HepG2 (cell line): ENCODE results near the gene PLA2G12B. TPM values are rescaled to one million over a fixed set of nuclear protein-coding genes. Genes with fewer than 3 reads are reported as not detected.

Experiments
- ATAC-seq: fragments of 200-7000 bp; cut with Tn5 transposase; 3 replicates; pipeline ENCODE4 v1.9.1; 2020; ENCODE audit warnings: mild to moderate bottlenecking, moderate library complexity
- BruUV-seq: library from RNA; stranded (reverse); fragments of 400-500 nt; replicated peaks from 2 replicates; lab custom pipeline; 2021; lab: Mats Ljungman, UMichigan
- CTCF ChIA-PET: fragments of 300-600 bp; formaldehyde crosslinking; extraction: SDS; loops from one replicate; lab custom pipeline; 2021; ENCODE audit warnings: low total read pairs, inconsistent platforms, low intra/inter-chr PET ratio; lab: Yijun Ruan, JAX
- POLR2A ChIA-PET: fragments of 350-600 bp; sonication (Branson Sonifier 250); formaldehyde crosslinking; loops from one replicate; lab custom pipeline; 2020; ENCODE audit warnings: antibody characterized with exemption, inconsistent platforms; lab: Yijun Ruan, JAX
- DNase-seq: peaks from one replicate; pipeline ENCODE4 v3.0.0-alpha.2; 2015; ENCODE audit warnings: low spot score
- FAIRE-seq: peaks from 3 replicates; lab custom pipeline; 2011; peaks lifted over from hg19 to GRCh38; lab: Jason Lieb, UNC
- H2AFZ ChIP-seq: one replicate; pipeline ENCODE4 v1.6.1; 2011; ENCODE audit warnings: low read length, inconsistent platforms
- H3K27ac ChIP-seq: fragments of 300-600 bp; 3 replicates; pipeline ENCODE4 v1.8.0; 2011; ENCODE audit warnings: mixed run types, mild to moderate bottlenecking, mixed read lengths, low read length, inconsistent platforms; ENCODE audit not compliant: insufficient read depth; ENCODE audit errors: extremely low read length
- H3K27me3 ChIP-seq, 2 experiments: fragments of 200-600 bp in 1 of 2; 2 replicates in 1 of 2; 3 replicates in 1 of 2; pipeline versions ENCODE4 v1.6.0 to v1.8.0; 2011; ENCODE audit warnings: low read length in 2 of 2, mild to moderate bottlenecking in 2 of 2, moderate library complexity in 2 of 2, inconsistent platforms in 1 of 2; ENCODE audit not compliant: insufficient read depth in 2 of 2, control insufficient read depth in 1 of 2
- H3K36me3 ChIP-seq, 2 experiments: fragments of 200-600 bp in 1 of 2; replicated peaks in 1 of 2; 2 replicates in 1 of 2; 3 replicates in 1 of 2; pipeline versions ENCODE4 v1.5.1 to v1.8.0; 2011; ENCODE audit warnings: low read length in 2 of 2, inconsistent platforms in 1 of 2; ENCODE audit not compliant: insufficient read depth in 2 of 2, control insufficient read depth in 1 of 2
- H3K4me1 ChIP-seq: 2 replicates; pipeline ENCODE4 v1.5.1; 2012; ENCODE audit warnings: low read length, inconsistent platforms; ENCODE audit not compliant: insufficient read depth
- H3K4me2 ChIP-seq: 2 replicates; pipeline ENCODE4 v1.6.0; 2011; ENCODE audit warnings: low read depth, low read length, inconsistent platforms
- H3K4me3 ChIP-seq, 3 experiments: fragments of 200-600 bp in 1 of 3; sonication (generic), shearing (Covaris generic) in 1 of 3; replicated peaks in 1 of 3; 2 replicates each; pipeline ENCODE4 v1.5.1; 2011 to 2016; ENCODE audit warnings: low read length in 3 of 3, inconsistent platforms in 2 of 3, low read depth in 2 of 3, mild to moderate bottlenecking in 2 of 3, control low read depth in 1 of 3, mixed read lengths in 1 of 3; ENCODE audit not compliant: insufficient read depth in 1 of 3
- H3K79me2 ChIP-seq: one replicate; pipeline ENCODE4 v1.6.1; 2011; ENCODE audit warnings: low read length, inconsistent platforms; ENCODE audit not compliant: insufficient read depth
- H3K9ac ChIP-seq: 2 replicates; pipeline ENCODE4 v1.6.0; 2011; ENCODE audit warnings: mild to moderate bottlenecking, low read depth, low read length, inconsistent platforms; ENCODE audit not compliant: insufficient read depth
- H3K9me3 ChIP-seq: 2 replicates; pipeline ENCODE4 v1.5.1; 2012; ENCODE audit warnings: mild to moderate bottlenecking, low read length
- H4K20me1 ChIP-seq: 2 replicates; pipeline ENCODE4 v1.6.0; 2011; ENCODE audit warnings: inconsistent platforms, mild to moderate bottlenecking, low read length, moderate library complexity; ENCODE audit not compliant: insufficient read depth
- AHR ChIP-seq: IDR thresholded peaks from 2 replicates; pipeline ENCODE4 v1.6.1; 2018; ENCODE audit warnings: missing genetic modification reagents, missing compliant biosample characterization
- ATF7 ChIP-seq, 2 experiments: fragments of 450-650 bp in 1 of 2; sonication (generic) in 1 of 2; formaldehyde crosslinking in 1 of 2; IDR thresholded peaks; 2 replicates each; pipeline versions ENCODE4 v1.4.0 to v1.6.1; 2016 to 2020; ENCODE audit warnings: antibody characterized with exemption in 1 of 2, mild to moderate bottlenecking in 1 of 2, missing genetic modification reagents in 1 of 2
- BCL6 ChIP-seq: IDR thresholded peaks from 2 replicates; pipeline ENCODE4 v1.6.1; 2016; ENCODE audit warnings: missing genetic modification reagents, missing compliant biosample characterization
- FOXK1 ChIP-seq: sonication (generic); formaldehyde crosslinking; IDR thresholded peaks from 2 replicates; pipeline ENCODE4 v1.4.0; 2020; ENCODE audit warnings: low read depth, missing genetic modification reagents, borderline replicate concordance
- HMGA1 ChIP-seq: sonication (generic); formaldehyde crosslinking; conservative IDR thresholded peaks from 2 replicates; pipeline ENCODE4 v1.4.0; 2020; ENCODE audit warnings: missing genetic modification reagents
- PRPF4 ChIP-seq: fragments of 200-400 bp; formaldehyde crosslinking; IDR thresholded peaks from 2 replicates; pipeline ENCODE4 v1.6.1; 2016; ENCODE audit warnings: low read length, low read depth; ENCODE audit not compliant: poor library complexity, severe bottlenecking
- RBM22 ChIP-seq: fragments of 200-400 bp; formaldehyde crosslinking; optimal IDR thresholded peaks from 2 replicates; pipeline ENCODE3; 2017; ENCODE audit warnings: mild to moderate bottlenecking, low read length, moderate library complexity
- SNAPC5 ChIP-seq: sonication (generic); formaldehyde crosslinking; IDR thresholded peaks from 2 replicates; pipeline ENCODE4 v1.8.1; 2023; ENCODE audit warnings: mild to moderate bottlenecking, missing genetic modification reagents, borderline replicate concordance
- ZBTB4 ChIP-seq: sonication (generic); formaldehyde crosslinking; IDR thresholded peaks from 2 replicates; pipeline ENCODE4 v1.4.0; 2020; ENCODE audit warnings: missing genetic modification reagents, mild to moderate bottlenecking, borderline replicate concordance
- ZNF121 ChIP-seq: sonication (generic); formaldehyde crosslinking; IDR thresholded peaks from 2 replicates; pipeline ENCODE4 v1.5.0; 2020; ENCODE audit warnings: mild to moderate bottlenecking, missing genetic modification reagents
- ZNF138 ChIP-seq: sonication (generic); formaldehyde crosslinking; IDR thresholded peaks from 2 replicates; pipeline ENCODE4 v1.5.0; 2020; ENCODE audit warnings: mild to moderate bottlenecking, low read depth, missing genetic modification reagents
- ZNF33A ChIP-seq: sonication (generic); formaldehyde crosslinking; IDR thresholded peaks from 2 replicates; pipeline ENCODE4 v1.5.1; 2020; ENCODE audit warnings: missing genetic modification reagents, mild to moderate bottlenecking, moderate library complexity, borderline replicate concordance
- ZNF382 ChIP-seq: sonication (generic); formaldehyde crosslinking; IDR thresholded peaks from 2 replicates; pipeline ENCODE4 v1.5.0; 2020; ENCODE audit warnings: missing genetic modification reagents, mild to moderate bottlenecking, borderline replicate concordance
- ZNF792 ChIP-seq: IDR thresholded peaks from 2 replicates; pipeline ENCODE4 v1.6.1; 2016
- WGBS: methylation state at CpG from one replicate; pipeline ENCODE4 v1.1.6; 2017; ENCODE audit warnings: low lambda C conversion rate; 5-methylcytosine and 5-hydroxymethylcytosine counted together
- in situ Hi-C: cut with HindIII; loops from 2 replicates; pipeline ENCODE4 v1.10.0; 2017; ENCODE audit warnings: low pct_unique_long_range_greater_than_20kb; ENCODE audit not compliant: extremely low pct_ligation_motif_present
- intact Hi-C: fragments of 100-400 bp; cut with micrococcal nuclease; formaldehyde crosslinking; loops from one replicate; pipeline ENCODE4 v1.10.0; 2022; ENCODE audit not compliant: unreplicated experiment
- polyA plus RNA-seq, 8 experiments: library from polyadenylated mRNA; depleted of rRNA in 3 of 8; stranded (reverse) in 7 of 8; unstranded in 1 of 8; fragments of >200 nt; fragmentation: Illumina TruSeq in 4 of 8; extraction: Trizol in 4 of 8; gene quantifications; 2 replicates each; pipeline versions ENCODE4 v1.2.1 to v1.2.3, GENCODE V29; 2011 to 2016; ENCODE audit warnings: low read depth in 4 of 8, missing spikeins in 1 of 8, mixed read lengths in 1 of 8; ENCODE audit not compliant: insufficient read depth in 1 of 8
- total RNA-seq, 5 experiments: library from RNA; depleted of rRNA; stranded (reverse); fragments of >200 nt; fragmentation: Illumina TruSeq; extraction: Trizol; gene quantifications; 2 replicates each; pipeline ENCODE4 v1.2.3, GENCODE V29; 2016; ENCODE audit warnings: low read depth in 1 of 5
- TF ChIP-seq, protein P1 (sequence below): sonication (generic); formaldehyde crosslinking; conservative IDR thresholded peaks from 2 replicates; pipeline ENCODE4 v1.8.1; 2023; ENCODE audit warnings: missing genetic modification reagents

PLA2G12B gene
- total and polyA plus RNA-seq, 2 of the 13 experiments (the other 11 are each of a cell fraction or from before 2014, with no cell fraction given) = 7.7 to 38.0 TPM

DNA sequence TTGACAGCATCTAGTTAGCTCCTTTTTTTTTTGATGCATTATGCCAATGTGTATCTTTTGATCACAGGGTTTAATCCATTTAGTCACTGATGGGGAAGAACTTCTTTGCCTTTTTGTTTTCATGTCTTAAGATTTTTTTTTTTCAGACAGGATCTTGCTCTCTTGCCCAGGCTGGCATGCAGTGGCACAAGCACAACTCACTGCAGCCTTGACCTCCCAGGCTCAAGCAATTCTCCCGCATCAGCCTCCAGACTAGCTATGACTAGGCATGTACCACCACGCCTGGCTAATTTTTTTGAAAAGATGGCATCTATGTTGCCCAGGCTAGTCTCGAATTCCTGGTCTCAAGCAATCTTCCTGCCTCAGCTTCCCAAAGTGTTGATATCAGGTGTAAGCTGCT is 46.4 kb upstream of the PLA2G12B start:
- Histone ChIP-seq H3K4me2 (no peak overlapping the region), H3K4me3 (no peak overlapping the region), H3K36me3 (peaks cover 3% of the 10 kb centered on the region in 2 experiments; a peak in 1 of 5 replicates), H3K9ac (no peak overlapping the region), H3K4me1 (no peaks in the 10 kb centered on the region), H3K27ac (no peak overlapping the region), H4K20me1 (no peaks in the 10 kb centered on the region), H2AFZ (no peak overlapping the region), H3K79me2 (no peaks in the 10 kb centered on the region), H3K9me3 (no peaks in the 10 kb centered on the region), H3K27me3 (no peaks in the 10 kb centered on the region)
- DNase-seq (no peak), ATAC-seq (no peak), FAIRE-seq (no peak)
- intact Hi-C loops (no loop called here), in situ Hi-C loops (no loop called here)
- WGBS = 93% methylated on average over 3 of the region's 3 CpGs
- ChIA-PET POLR2A (interaction anchor here (1.2 kb wide), 1 partner anchor 96 kb away, joined by 4 read pairs; the partner anchor contains the start of gene P4HA1), CTCF (no interaction called here)
- no peak for TF ChIP-seq PRPF4
- no peak for TF ChIP-seq ATF7 (IDR thresholded peaks at IDR 0.05)
- TF ChIP-seq ATF7 (CRISPR knock-in tag; IDR thresholded peaks at IDR 0.05) = no peak
- no peak for TF ChIP-seq ZBTB4 (CRISPR knock-in tag)
- TF ChIP-seq ZNF33A (CRISPR knock-in tag) = no peak
- TF ChIP-seq ZNF121 (CRISPR knock-in tag) = peak; percentile 59; the same call in 1 of the 2 replicates
- no peak for TF ChIP-seq ZNF792 (CRISPR knock-in tag)
- peak; percentile 30 for TF ChIP-seq RBM22
- TF ChIP-seq HMGA1 = no peak
- no peak for TF ChIP-seq SNAPC5 (CRISPR knock-in tag)
- TF ChIP-seq ZNF382 (CRISPR knock-in tag) = no peak
- TF ChIP-seq FOXK1 (CRISPR knock-in tag) = no peak
- TF ChIP-seq AHR (CRISPR knock-in tag) = no peak
- no peak for TF ChIP-seq ZNF138 (CRISPR knock-in tag)
- TF ChIP-seq, protein P1, sequence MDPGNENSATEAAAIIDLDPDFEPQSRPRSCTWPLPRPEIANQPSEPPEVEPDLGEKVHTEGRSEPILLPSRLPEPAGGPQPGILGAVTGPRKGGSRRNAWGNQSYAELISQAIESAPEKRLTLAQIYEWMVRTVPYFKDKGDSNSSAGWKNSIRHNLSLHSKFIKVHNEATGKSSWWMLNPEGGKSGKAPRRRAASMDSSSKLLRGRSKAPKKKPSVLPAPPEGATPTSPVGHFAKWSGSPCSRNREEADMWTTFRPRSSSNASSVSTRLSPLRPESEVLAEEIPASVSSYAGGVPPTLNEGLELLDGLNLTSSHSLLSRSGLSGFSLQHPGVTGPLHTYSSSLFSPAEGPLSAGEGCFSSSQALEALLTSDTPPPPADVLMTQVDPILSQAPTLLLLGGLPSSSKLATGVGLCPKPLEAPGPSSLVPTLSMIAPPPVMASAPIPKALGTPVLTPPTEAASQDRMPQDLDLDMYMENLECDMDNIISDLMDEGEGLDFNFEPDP (CRISPR knock-in tag) = no peak
- no peak for TF ChIP-seq BCL6 (CRISPR knock-in tag)
- no TSS peak for BruUV-seq
